Uterus (tissue), 2 donors: Measurements from ENCODE around the gene STX4.

Experiments
- POLR2A ChIP-seq, 2 donors: fragments of 450-650 bp; IDR thresholded peaks; one replicate each; pipeline ENCODE4 v1.6.1; 2016; ENCODE audit warnings: antibody characterized with exemption in 2 of 2, mild to moderate bottlenecking in 1 of 2, moderate library complexity in 1 of 2
- TF ChIP-seq, protein P1 (sequence below), 4 experiments: fragments of 200-600 bp in 2 of 4; fragments of 450-650 bp in 2 of 4; sonication (generic) in 2 of 4; IDR thresholded peaks; one replicate each; pipeline ENCODE4 v1.5.1; 2016 to 2019; ENCODE audit warnings: antibody characterized with exemption in 4 of 4, mild to moderate bottlenecking in 2 of 4, moderate library complexity in 1 of 4

DNA sequence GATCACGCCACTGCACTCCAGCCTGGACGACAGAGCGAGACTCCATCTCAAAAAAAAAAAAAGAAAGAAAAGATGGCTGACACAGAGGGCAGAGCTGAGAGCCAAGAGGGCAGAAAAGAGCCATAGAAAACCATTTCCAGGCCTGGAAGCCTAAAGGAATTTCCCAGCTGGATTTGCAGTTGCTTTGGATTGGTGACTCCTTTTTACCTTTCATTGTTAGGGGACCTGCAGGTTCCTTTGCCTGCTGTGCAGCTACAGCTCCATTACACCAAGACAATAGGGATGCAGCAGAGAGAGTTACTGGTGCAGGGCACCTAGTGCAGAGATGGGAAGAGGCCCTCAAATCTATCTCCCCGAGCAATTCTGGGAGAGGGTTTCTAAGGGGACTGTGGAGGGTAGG, 22.3 kb downstream of the STX4 start:
- TF ChIP-seq, protein P1, sequence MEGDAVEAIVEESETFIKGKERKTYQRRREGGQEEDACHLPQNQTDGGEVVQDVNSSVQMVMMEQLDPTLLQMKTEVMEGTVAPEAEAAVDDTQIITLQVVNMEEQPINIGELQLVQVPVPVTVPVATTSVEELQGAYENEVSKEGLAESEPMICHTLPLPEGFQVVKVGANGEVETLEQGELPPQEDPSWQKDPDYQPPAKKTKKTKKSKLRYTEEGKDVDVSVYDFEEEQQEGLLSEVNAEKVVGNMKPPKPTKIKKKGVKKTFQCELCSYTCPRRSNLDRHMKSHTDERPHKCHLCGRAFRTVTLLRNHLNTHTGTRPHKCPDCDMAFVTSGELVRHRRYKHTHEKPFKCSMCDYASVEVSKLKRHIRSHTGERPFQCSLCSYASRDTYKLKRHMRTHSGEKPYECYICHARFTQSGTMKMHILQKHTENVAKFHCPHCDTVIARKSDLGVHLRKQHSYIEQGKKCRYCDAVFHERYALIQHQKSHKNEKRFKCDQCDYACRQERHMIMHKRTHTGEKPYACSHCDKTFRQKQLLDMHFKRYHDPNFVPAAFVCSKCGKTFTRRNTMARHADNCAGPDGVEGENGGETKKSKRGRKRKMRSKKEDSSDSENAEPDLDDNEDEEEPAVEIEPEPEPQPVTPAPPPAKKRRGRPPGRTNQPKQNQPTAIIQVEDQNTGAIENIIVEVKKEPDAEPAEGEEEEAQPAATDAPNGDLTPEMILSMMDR (IDR thresholded peaks at IDR 0.05): no peak
- no peak for TF ChIP-seq POLR2A (IDR thresholded peaks at IDR 0.05)
